Mesendoderm (in vitro differentiated cells): ENCODE measurements around the gene C2CD2L.

Experiments used
- DNase-seq: peaks from one replicate; pipeline ENCODE4 v3.0.0; 2013
- H2AK5ac ChIP-seq: 2 replicates; pipeline ENCODE4 v1.6.1; 2013; ENCODE audit warnings: low read length, inconsistent platforms
- H2BK120ac ChIP-seq: 2 replicates; pipeline ENCODE4 v1.6.1; 2013; ENCODE audit warnings: low read depth, mild to moderate bottlenecking, low read length, moderate library complexity, mixed read lengths
- H2BK15ac ChIP-seq: replicated peaks from 2 replicates; pipeline ENCODE4 v1.6.1; 2013; ENCODE audit warnings: low read depth, mild to moderate bottlenecking, moderate library complexity
- H2BK5ac ChIP-seq: 2 replicates; pipeline ENCODE4 v1.6.1; 2013; ENCODE audit warnings: low read length, inconsistent platforms
- H3K18ac ChIP-seq: 2 replicates; pipeline ENCODE4 v1.6.1; 2013; ENCODE audit warnings: mild to moderate bottlenecking, low read length, mixed read lengths
- H3K23ac ChIP-seq: one replicate; pipeline ENCODE4 v1.6.1; 2013; ENCODE audit warnings: low read length
- H3K27ac ChIP-seq: 2 replicates; pipeline ENCODE4 v1.5.1; 2013; ENCODE audit warnings: low read depth, mild to moderate bottlenecking, inconsistent platforms, low read length, moderate library complexity
- H3K27me3 ChIP-seq: 2 replicates; pipeline ENCODE4 v1.6.1; 2013; ENCODE audit warnings: low read length, control low read depth, mild to moderate bottlenecking, inconsistent platforms; ENCODE audit not compliant: insufficient read depth, poor library complexity
- H3K36me3 ChIP-seq: 2 replicates; pipeline ENCODE4 v1.6.1; 2013; ENCODE audit warnings: low read length, inconsistent platforms; ENCODE audit not compliant: control insufficient read depth, insufficient read depth
- H3K4ac ChIP-seq: one replicate; pipeline ENCODE4 v1.6.1; 2013; ENCODE audit warnings: low read depth, mild to moderate bottlenecking, low read length, moderate library complexity
- H3K4me1 ChIP-seq: 2 replicates; pipeline ENCODE4 v1.6.1; 2013; ENCODE audit warnings: low read depth, low read length, inconsistent platforms; ENCODE audit not compliant: control insufficient read depth
- H3K4me2 ChIP-seq: 2 replicates; pipeline ENCODE4 v1.6.1; 2013; ENCODE audit warnings: low read length
- H3K4me3 ChIP-seq: 2 replicates; pipeline ENCODE4 v1.5.1; 2013; ENCODE audit warnings: mild to moderate bottlenecking, low read length
- H3K56ac ChIP-seq: one replicate; pipeline ENCODE4 v1.6.1; 2013; ENCODE audit warnings: low read length
- H3K79me1 ChIP-seq: 2 replicates; pipeline ENCODE4 v1.6.1; 2013; ENCODE audit warnings: low read length, inconsistent platforms
- H3K79me2 ChIP-seq: 2 replicates; pipeline ENCODE4 v1.6.1; 2013; ENCODE audit warnings: mild to moderate bottlenecking, low read length; ENCODE audit not compliant: control insufficient read depth, insufficient read depth
- H3K9ac ChIP-seq: 2 replicates; pipeline ENCODE4 v1.6.1; 2013; ENCODE audit warnings: low read length, inconsistent platforms
- H4K5ac ChIP-seq: one replicate; pipeline ENCODE4 v1.6.1; 2013; ENCODE audit warnings: low read length
- H4K8ac ChIP-seq: one replicate; pipeline ENCODE4 v1.6.1; 2013; ENCODE audit warnings: low read depth, mild to moderate bottlenecking, control low read depth, low read length, moderate library complexity
- WGBS: extraction: QIAGEN DNeasy Blood & Tissue Kit; methylation state at CpG from one replicate; pipeline ENCODE4 v1.1.7; 2013; ENCODE audit warnings: low lambda C conversion rate, missing lambda C conversion rate; ENCODE audit not compliant: insufficient coverage; ENCODE audit errors: extremely low coverage; 5-methylcytosine and 5-hydroxymethylcytosine counted together

The C2CD2L gene

GRCh38 chr11:119067371-119068222, 39.5 kb upstream of the C2CD2L start, which contains the start of gene VPS11:
Gene VPS11 (plus strand): TSS chr11:119067818. CDS start chr11:119067824, 6 bp downstream.
- no peak within 1 kb of the TSS for H2BK120ac ChIP-seq
- H3K4me1 ChIP-seq = no peaks in the 10 kb centered on the region
- H3K4ac ChIP-seq = peak within 1 kb of the TSS; percentile 11
- peak within 1 kb of the TSS; percentile 82 for H3K9ac ChIP-seq
- no peak within 1 kb of the TSS for H2BK5ac ChIP-seq
- H2AK5ac ChIP-seq = no peak within 1 kb of the TSS
- peaks cover 2% of the 10 kb centered on the region for H3K36me3 ChIP-seq
- H3K4me3 ChIP-seq = peak within 1 kb of the TSS; percentile 78
- H3K27me3 ChIP-seq = no peaks in the 10 kb centered on the region
- peak; percentile 97 for DNase-seq
- peak within 1 kb of the TSS; percentile 81 for H4K5ac ChIP-seq
- peaks cover 4% of the 10 kb centered on the region for H3K79me1 ChIP-seq
- peak within 1 kb of the TSS; percentile 100 for H4K8ac ChIP-seq
- no peak within 1 kb of the TSS for H2BK15ac ChIP-seq
- H3K18ac ChIP-seq = no peak within 1 kb of the TSS
- H3K79me2 ChIP-seq = peaks cover 4% of the 10 kb centered on the region
- H3K4me2 ChIP-seq = peak within 1 kb of the TSS; percentile 86
- no peak within 1 kb of the TSS for H3K23ac ChIP-seq
- H3K27ac ChIP-seq = no peak within 1 kb of the TSS
- WGBS = no CpG with 5 or more reads among the region's 49 CpGs
- peak within 1 kb of the TSS; percentile 88 for H3K56ac ChIP-seq

- no peak for DNase-seq
- WGBS = no CpG with 5 or more reads among the region's 11 CpGs
- H3K79me1 ChIP-seq = no peaks in the 10 kb centered on the region
- H2BK5ac ChIP-seq = no peak overlapping the region
- H3K79me2 ChIP-seq = no peaks in the 10 kb centered on the region
- H3K4me3 ChIP-seq = no peak overlapping the region
- no peak overlapping the region for H3K27ac ChIP-seq
- H4K5ac ChIP-seq = no peak overlapping the region
- no peak overlapping the region for H2BK15ac ChIP-seq
- H3K9ac ChIP-seq = no peak overlapping the region
- H3K4ac ChIP-seq = no peak overlapping the region
- H3K23ac ChIP-seq = no peak overlapping the region
- H4K8ac ChIP-seq = no peak overlapping the region
- no peak overlapping the region for H3K4me2 ChIP-seq
- no peaks in the 10 kb centered on the region for H3K4me1 ChIP-seq
- H2BK120ac ChIP-seq = no peak overlapping the region
- H3K18ac ChIP-seq = no peak overlapping the region
- H3K36me3 ChIP-seq = peaks cover 13% of the 10 kb centered on the region
- H2AK5ac ChIP-seq = no peak overlapping the region
- no peak overlapping the region for H3K56ac ChIP-seq
- H3K27me3 ChIP-seq = no peaks in the 10 kb centered on the region
Measured at GRCh38 chr11:119077839-119078238, 29.3 kb upstream of the C2CD2L start.

GRCh38 chr11:119078675-119079420, 28.3 kb upstream of the C2CD2L start:
- no CpG with 5 or more reads among the region's 19 CpGs for WGBS
- Histone ChIP-seq H2BK15ac (no peak overlapping the region), H3K79me2 (no peaks in the 10 kb centered on the region), H3K4ac (no peak overlapping the region), H3K18ac (no peak overlapping the region), H2BK5ac (no peak overlapping the region), H3K56ac (no peak overlapping the region), H2AK5ac (no peak overlapping the region), H2BK120ac (no peak overlapping the region), H3K27me3 (no peaks in the 10 kb centered on the region), H4K8ac (no peak overlapping the region), H4K5ac (no peak overlapping the region), H3K4me1 (no peaks in the 10 kb centered on the region), H3K9ac (no peak overlapping the region), H3K4me3 (no peak overlapping the region), H3K27ac (no peak overlapping the region), H3K36me3 (peaks cover 13% of the 10 kb centered on the region), H3K4me2 (no peak overlapping the region), H3K23ac (no peak overlapping the region), H3K79me1 (no peaks in the 10 kb centered on the region)
- no peak for DNase-seq

- no peak overlapping the region for H2BK5ac ChIP-seq
- no peak overlapping the region for H3K4me2 ChIP-seq
- peaks cover 13% of the 10 kb centered on the region for H3K36me3 ChIP-seq
- H3K27me3 ChIP-seq = no peaks in the 10 kb centered on the region
- H3K4ac ChIP-seq = no peak overlapping the region
- peaks cover 7% of the 10 kb centered on the region for H3K79me2 ChIP-seq
- no peak overlapping the region for H3K27ac ChIP-seq
- H2BK120ac ChIP-seq = no peak overlapping the region
- H4K5ac ChIP-seq = no peak overlapping the region
- H3K23ac ChIP-seq = no peak overlapping the region
- WGBS = no CpG with 5 or more reads among the region's 7 CpGs
- DNase-seq = no peak
- no peak overlapping the region for H3K56ac ChIP-seq
- no peak overlapping the region for H2AK5ac ChIP-seq
- no peak overlapping the region for H3K9ac ChIP-seq
- H3K4me1 ChIP-seq = peaks cover 5% of the 10 kb centered on the region
- H2BK15ac ChIP-seq = no peak overlapping the region
- no peak overlapping the region for H3K4me3 ChIP-seq
- peaks cover 6% of the 10 kb centered on the region for H3K79me1 ChIP-seq
- no peak overlapping the region for H4K8ac ChIP-seq
- no peak overlapping the region for H3K18ac ChIP-seq
Measured at GRCh38 chr11:119081682-119082260, 25.4 kb upstream of the C2CD2L start.

- WGBS = no CpG with 5 or more reads among the region's 45 CpGs
- H3K56ac ChIP-seq = peak within 1 kb of the TSS; percentile 96
- DNase-seq = peak; percentile 98
Measured at GRCh38 chr11:119084663-119085436, 22.3 kb upstream of the C2CD2L start, which contains the start of gene HMBS. Gene HMBS (plus strand): TSS chr11:119084881. CDS start chr11:119085034, 153 bp downstream.

More at GRCh38 chr11:119084663-119085436, 22.3 kb upstream of the C2CD2L start, which contains the start of gene HMBS:
- H3K23ac ChIP-seq = no peak within 1 kb of the TSS
- no peak within 1 kb of the TSS for H2AK5ac ChIP-seq
- H2BK15ac ChIP-seq = no peak within 1 kb of the TSS
- H2BK5ac ChIP-seq = no peak within 1 kb of the TSS
- peaks cover 4% of the 10 kb centered on the region for H3K36me3 ChIP-seq
- H3K4ac ChIP-seq = peak within 1 kb of the TSS; percentile 95
- H3K18ac ChIP-seq = peak within 1 kb of the TSS; percentile 93
- no peak within 1 kb of the TSS for H4K8ac ChIP-seq
- H3K4me3 ChIP-seq = peak within 1 kb of the TSS; percentile 80
- no peak within 1 kb of the TSS for H2BK120ac ChIP-seq
- peak within 1 kb of the TSS; percentile 76 for H3K27ac ChIP-seq
- peak within 1 kb of the TSS; percentile 43 for H3K4me2 ChIP-seq
- peak within 1 kb of the TSS; percentile 89 for H3K9ac ChIP-seq
- H3K27me3 ChIP-seq = no peaks in the 10 kb centered on the region
- H3K79me2 ChIP-seq = peaks cover 7% of the 10 kb centered on the region
- peaks cover 5% of the 10 kb centered on the region for H3K4me1 ChIP-seq
- H4K5ac ChIP-seq = no peak within 1 kb of the TSS
- peaks cover 6% of the 10 kb centered on the region for H3K79me1 ChIP-seq
